HG03575 (cell line): Measurements from ENCODE around the gene GABBR2.

ENCODE experiments used
- ATAC-seq: cut with Tn5 transposase; IDR thresholded peaks from one replicate; pipeline ENCODE4 v1.9.1; 2021; ENCODE audit not compliant: unreplicated experiment, insufficient number of reproducible peaks, low FRiP score; ENCODE audit errors: extremely low read depth

The GABBR2 gene

GRCh38 chr9:98374385-98375051 lies 334.2 kb downstream of the GABBR2 start:
- no peak for ATAC-seq

GRCh38 chr9:98373609-98374008 lies 335.1 kb downstream of the GABBR2 start:
- no peak for ATAC-seq

GRCh38 chr9:98372077-98372836 lies 336.5 kb downstream of the GABBR2 start:
- no peak for ATAC-seq

GRCh38 chr9:98370976-98371315 lies 337.8 kb downstream of the GABBR2 start:
- no peak for ATAC-seq

- no peak for ATAC-seq
Measured at GRCh38 chr9:98370300-98370975, 338.3 kb downstream of the GABBR2 start.

- no peak for ATAC-seq
Measured at GRCh38 chr9:98369896-98370295, 338.8 kb downstream of the GABBR2 start.

GRCh38 chr9:98369471-98369870 lies 339.3 kb downstream of the GABBR2 start:
- ATAC-seq = no peak

GRCh38 chr9:98369066-98369425 lies 339.7 kb downstream of the GABBR2 start:
- no peak for ATAC-seq

- no peak for ATAC-seq
Measured at GRCh38 chr9:98368366-98369065, 340.2 kb downstream of the GABBR2 start.

GRCh38 chr9:98367923-98368322 lies 340.8 kb downstream of the GABBR2 start:
- no peak for ATAC-seq

GRCh38 chr9:98367371-98367900 lies 341.3 kb downstream of the GABBR2 start:
- ATAC-seq = no peak

GRCh38 chr9:98365781-98366180 lies 343.0 kb downstream of the GABBR2 start:
- no peak for ATAC-seq

- no peak for ATAC-seq
Measured at GRCh38 chr9:98365227-98365669, 343.5 kb downstream of the GABBR2 start.

GRCh38 chr9:98364086-98364485 lies 344.6 kb downstream of the GABBR2 start:
- ATAC-seq = no peak

GRCh38 chr9:98363644-98364043 lies 345.1 kb downstream of the GABBR2 start:
- no peak for ATAC-seq

- ATAC-seq = no peak
Measured at GRCh38 chr9:98362624-98363252, 346.0 kb downstream of the GABBR2 start.

GRCh38 chr9:98361645-98362044 lies 347.1 kb downstream of the GABBR2 start:
- ATAC-seq = no peak

- ATAC-seq = no peak
Measured at GRCh38 chr9:98360176-98360708, 348.5 kb downstream of the GABBR2 start.

GRCh38 chr9:98359569-98359968 lies 349.2 kb downstream of the GABBR2 start:
- ATAC-seq = no peak
